Large intestine (tissue), 3 donors: ENCODE measurements around the gene SORCS2. TPM values are rescaled to one million over a fixed set of nuclear protein-coding genes. Genes with fewer than 3 reads are reported as not detected.

Experiments
- DNase-seq, 2 donors: peaks; one replicate each; pipeline versions ENCODE4 v3.0.0 to v3.0.0-alpha.2; 2013
- H3K27ac ChIP-seq: one replicate; pipeline ENCODE4 v1.5.1; 2013; ENCODE audit warnings: low read length
- H3K27me3 ChIP-seq: 2 replicates; pipeline ENCODE4 v1.6.1; 2013; ENCODE audit warnings: low read length; ENCODE audit not compliant: control insufficient read depth, insufficient read depth
- H3K36me3 ChIP-seq: 2 replicates; pipeline ENCODE4 v1.6.1; 2013; ENCODE audit warnings: low read length; ENCODE audit not compliant: control insufficient read depth, insufficient read depth
- H3K4me1 ChIP-seq: one replicate; pipeline ENCODE4 v1.6.1; 2013; ENCODE audit warnings: low read length; ENCODE audit not compliant: control insufficient read depth, insufficient read depth
- H3K4me3 ChIP-seq: one replicate; pipeline ENCODE4 v1.5.1; 2013; ENCODE audit warnings: low read length
- H3K9me3 ChIP-seq: one replicate; pipeline ENCODE4 v1.6.1; 2013; ENCODE audit warnings: mild to moderate bottlenecking, low read depth, low read length, moderate library complexity; ENCODE audit not compliant: control insufficient read depth
- WGBS: methylation state at CpG from one replicate; pipeline ENCODE4 v1.1.5; 2013; ENCODE audit warnings: low lambda C conversion rate; ENCODE audit not compliant: insufficient coverage; 5-methylcytosine and 5-hydroxymethylcytosine counted together
- polyA plus RNA-seq: library from polyadenylated mRNA; unstranded; fragments of 120-200 nt; gene quantifications from one replicate; pipeline ENCODE4 v1.2.1, GENCODE V29; 2013

Gene SORCS2
- polyA plus RNA-seq, 1 donor = 3.6 TPM

DNA sequence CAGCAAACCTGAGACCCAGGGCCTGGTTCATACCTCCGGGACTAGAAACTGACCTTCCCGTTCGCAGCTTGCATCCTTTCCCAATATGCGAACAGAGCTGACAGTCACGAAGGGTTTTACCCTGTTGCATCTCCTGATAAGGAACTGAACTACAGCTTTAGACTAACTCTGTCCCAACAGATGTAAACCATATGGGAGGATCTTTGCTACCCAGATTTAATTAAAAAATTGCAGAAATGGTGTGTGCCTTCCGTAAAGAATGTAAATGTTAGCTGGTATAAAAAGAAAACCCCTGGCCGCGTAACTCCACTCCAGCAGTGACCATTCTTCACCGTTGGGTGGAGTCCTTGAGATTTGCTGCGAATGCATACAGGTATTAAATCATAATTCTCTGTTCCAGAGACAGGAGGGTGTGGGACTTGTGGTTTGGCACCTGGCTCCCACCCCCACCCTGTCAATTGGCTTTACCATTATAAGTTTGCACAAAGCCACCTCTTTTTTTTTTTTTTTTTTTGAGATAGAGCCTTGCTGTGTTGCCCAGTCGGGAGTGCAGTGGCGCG lies 40.6 kb upstream of the SORCS2 start:
- H3K4me3 ChIP-seq = no peak overlapping the region
- no CpG with 5 or more reads among the region's 13 CpGs for WGBS
- H3K27me3 ChIP-seq = no peaks in the 10 kb centered on the region
- H3K27ac ChIP-seq = no peak overlapping the region
- H3K36me3 ChIP-seq = no peaks in the 10 kb centered on the region
- no peaks in the 10 kb centered on the region for H3K9me3 ChIP-seq
- H3K4me1 ChIP-seq = peaks cover 10% of the 10 kb centered on the region
- DNase-seq = no peak

DNA sequence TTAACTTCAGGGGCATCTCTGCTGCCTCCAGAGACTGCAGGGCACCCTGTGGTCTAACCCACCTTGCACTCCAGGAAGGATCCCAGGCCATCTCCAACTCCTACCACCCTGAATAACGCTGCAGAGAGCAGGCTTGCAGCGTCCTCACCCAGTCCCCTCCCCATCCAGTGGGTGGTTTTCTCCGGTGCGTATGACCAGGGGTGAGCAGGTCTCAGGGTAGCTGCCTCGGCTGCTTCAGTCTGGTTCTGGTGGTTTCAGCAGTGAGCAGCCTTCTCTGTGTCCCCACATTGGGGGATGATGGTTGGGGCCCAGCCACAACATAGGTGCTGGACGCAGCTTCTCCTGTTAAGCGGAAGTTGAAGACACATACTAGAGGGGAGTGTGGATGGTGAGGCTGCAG lies 38.6 kb upstream of the SORCS2 start:
- no peak overlapping the region for H3K4me3 ChIP-seq
- H3K36me3 ChIP-seq = no peaks in the 10 kb centered on the region
- no peaks in the 10 kb centered on the region for H3K27me3 ChIP-seq
- H3K4me1 ChIP-seq = peaks cover 10% of the 10 kb centered on the region
- H3K27ac ChIP-seq = no peak overlapping the region
- no peaks in the 10 kb centered on the region for H3K9me3 ChIP-seq
- DNase-seq = no peak
- WGBS = no CpG with 5 or more reads among the region's 7 CpGs

DNA sequence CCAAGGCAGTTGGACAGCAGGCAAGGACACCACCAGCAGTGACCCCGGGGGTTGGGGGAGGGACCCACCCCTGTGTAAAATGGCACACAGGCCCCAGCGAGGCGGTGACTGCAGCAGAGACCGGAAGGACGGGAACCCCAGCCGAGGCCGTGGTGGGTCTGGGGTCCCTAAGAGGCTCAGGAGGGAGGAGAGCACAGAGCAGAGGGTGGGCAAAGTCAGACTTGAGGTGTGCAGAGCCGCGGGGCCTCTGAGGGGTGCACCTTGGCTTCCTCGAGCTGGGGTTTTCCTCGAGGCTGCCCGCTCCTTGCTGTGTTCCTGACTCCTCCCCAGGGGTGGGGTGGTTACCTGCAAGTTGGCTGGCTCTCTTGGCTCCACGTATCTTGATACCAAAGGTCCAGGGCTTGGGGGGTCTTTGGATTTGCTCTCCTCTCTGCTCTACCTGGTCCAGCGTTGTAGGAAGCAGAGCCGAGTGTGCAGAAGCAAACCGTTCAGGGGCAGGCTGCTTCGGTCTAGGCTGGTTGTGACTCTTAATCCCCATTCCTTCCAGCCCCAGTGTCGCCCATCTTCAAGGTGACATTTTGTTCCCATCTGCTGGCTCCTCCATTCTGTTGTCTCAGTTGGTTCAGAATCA lies 37.9 kb upstream of the SORCS2 start:
- Histone ChIP-seq H3K27ac (no peak overlapping the region), H3K9me3 (no peaks in the 10 kb centered on the region), H3K4me3 (no peak overlapping the region), H3K27me3 (no peaks in the 10 kb centered on the region), H3K36me3 (no peaks in the 10 kb centered on the region), H3K4me1 (peaks cover 11% of the 10 kb centered on the region)
- DNase-seq = no peak
- no CpG with 5 or more reads among the region's 18 CpGs for WGBS

DNA sequence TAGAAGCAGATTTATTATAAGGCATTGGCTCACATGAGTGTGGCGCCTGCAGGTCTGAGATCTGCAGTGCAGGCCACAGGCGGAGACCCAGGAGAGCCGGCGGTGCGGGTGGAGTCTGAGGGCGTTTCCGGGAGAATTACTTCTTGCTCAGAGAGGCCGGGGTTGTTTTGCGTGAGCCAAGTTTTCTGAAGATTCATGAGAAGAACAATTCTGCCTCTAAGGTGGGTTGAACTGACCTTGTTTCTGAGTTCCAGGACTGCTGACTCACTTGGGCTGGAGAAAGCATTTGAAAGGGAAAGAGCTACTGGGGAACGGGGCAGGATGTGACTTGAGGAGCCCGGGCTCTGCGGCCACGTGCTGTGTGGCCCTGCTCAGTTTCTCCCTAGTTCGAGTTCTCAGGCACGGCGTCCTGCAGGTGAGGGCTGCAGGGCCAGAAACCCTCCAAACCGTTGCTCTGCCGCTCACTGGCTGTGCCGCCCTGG lies 36.7 kb upstream of the SORCS2 start:
- peak overlapping the region; percentile 48 for H3K27ac ChIP-seq
- no peak overlapping the region for H3K4me3 ChIP-seq
- no peak for DNase-seq
- H3K36me3 ChIP-seq = no peaks in the 10 kb centered on the region
- peaks cover 21% of the 10 kb centered on the region for H3K4me1 ChIP-seq
- no peaks in the 10 kb centered on the region for H3K27me3 ChIP-seq
- H3K9me3 ChIP-seq = no peaks in the 10 kb centered on the region
- no CpG with 5 or more reads among the region's 19 CpGs for WGBS

DNA sequence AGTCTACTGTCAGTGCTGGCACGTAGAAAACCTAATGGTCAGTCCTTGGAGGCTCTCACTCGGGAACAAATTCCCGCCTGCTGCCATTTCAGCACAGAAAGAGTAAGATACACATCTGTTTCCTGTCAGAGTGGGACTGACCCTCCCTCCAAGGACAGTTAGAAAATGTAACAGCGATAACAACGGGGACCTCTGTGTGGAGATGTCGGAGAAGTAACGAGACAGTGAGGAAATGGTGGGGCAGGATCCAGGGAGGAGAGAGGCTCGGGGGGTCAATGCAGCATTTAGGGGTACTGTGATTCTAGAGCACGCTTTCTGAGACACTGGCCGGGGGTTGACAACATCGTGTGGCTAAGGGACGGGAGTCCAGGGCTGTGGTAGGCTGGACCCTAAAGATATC lies 36.0 kb upstream of the SORCS2 start:
- Histone ChIP-seq H3K4me3 (no peak overlapping the region), H3K27ac (no peak overlapping the region), H3K4me1 (peaks cover 27% of the 10 kb centered on the region), H3K36me3 (no peaks in the 10 kb centered on the region), H3K27me3 (no peaks in the 10 kb centered on the region), H3K9me3 (no peaks in the 10 kb centered on the region)
- DNase-seq = no peak
- WGBS = 70% methylated on average over 4 of the region's 12 CpGs

DNA sequence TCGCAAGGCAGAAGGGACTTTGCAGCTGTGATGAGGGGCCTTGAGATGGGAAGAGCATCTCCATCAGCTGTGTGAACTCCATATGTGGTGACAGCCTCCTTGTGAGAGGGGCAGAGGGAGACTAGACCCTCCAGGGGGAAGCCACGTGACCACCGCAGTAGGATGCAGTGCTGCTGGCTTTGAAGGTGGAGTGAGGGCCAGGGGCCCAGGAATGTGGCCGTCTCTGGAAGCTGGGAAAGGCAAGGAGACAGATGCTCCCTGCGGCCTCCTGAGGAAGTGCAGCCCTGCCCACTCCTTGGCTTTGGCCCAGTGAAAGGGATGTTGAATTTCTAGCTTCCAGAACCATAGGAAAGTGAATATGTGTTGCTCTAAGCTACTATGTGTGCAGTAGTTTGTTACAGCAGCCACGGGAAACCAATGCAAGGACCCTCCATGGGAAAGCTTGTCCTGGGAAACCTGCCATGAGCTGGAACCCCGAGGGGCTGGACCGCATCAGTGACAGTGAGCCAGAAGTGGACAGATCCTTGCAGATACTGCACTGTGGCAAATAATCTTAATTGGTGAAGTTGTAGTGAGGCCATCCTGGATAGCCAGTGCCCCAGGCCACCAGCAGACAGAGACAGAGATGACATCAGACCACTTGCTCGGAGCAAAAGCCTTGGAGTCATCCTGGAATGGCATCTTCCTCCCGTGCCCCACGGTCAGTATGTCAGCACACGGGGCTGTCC lies 35.4 kb upstream of the SORCS2 start:
- Histone ChIP-seq H3K36me3 (no peaks in the 10 kb centered on the region), H3K9me3 (no peaks in the 10 kb centered on the region), H3K27me3 (no peaks in the 10 kb centered on the region), H3K4me3 (no peak overlapping the region), H3K27ac (no peak overlapping the region), H3K4me1 (peaks cover 27% of the 10 kb centered on the region)
- DNase-seq = no peak
- no CpG with 5 or more reads among the region's 12 CpGs for WGBS

DNA sequence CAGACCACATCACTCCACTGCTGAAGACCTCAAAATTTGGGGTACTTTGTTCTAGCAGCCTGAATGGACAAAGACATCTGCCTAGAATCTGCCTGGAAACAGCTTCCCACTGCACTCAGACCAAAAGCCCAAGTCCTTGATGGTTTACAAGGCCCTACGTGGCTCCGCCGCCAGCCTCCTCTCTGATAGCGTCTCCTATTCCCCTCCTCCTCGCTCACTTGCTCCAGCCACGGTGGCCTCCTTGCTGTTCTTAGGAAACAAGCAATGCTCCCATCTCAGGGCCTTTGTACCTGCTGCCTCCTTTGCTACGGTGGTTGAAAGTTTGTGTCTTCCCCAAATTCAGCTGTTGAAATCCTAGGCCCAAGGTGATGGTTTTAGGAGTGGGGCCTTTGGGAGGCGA lies 34.7 kb upstream of the SORCS2 start:
- no peaks in the 10 kb centered on the region for H3K9me3 ChIP-seq
- DNase-seq = no peak
- peaks cover 27% of the 10 kb centered on the region for H3K4me1 ChIP-seq
- H3K27ac ChIP-seq = no peak overlapping the region
- no CpG with 5 or more reads among the region's 8 CpGs for WGBS
- no peaks in the 10 kb centered on the region for H3K27me3 ChIP-seq
- no peaks in the 10 kb centered on the region for H3K36me3 ChIP-seq
- H3K4me3 ChIP-seq = no peak overlapping the region

DNA sequence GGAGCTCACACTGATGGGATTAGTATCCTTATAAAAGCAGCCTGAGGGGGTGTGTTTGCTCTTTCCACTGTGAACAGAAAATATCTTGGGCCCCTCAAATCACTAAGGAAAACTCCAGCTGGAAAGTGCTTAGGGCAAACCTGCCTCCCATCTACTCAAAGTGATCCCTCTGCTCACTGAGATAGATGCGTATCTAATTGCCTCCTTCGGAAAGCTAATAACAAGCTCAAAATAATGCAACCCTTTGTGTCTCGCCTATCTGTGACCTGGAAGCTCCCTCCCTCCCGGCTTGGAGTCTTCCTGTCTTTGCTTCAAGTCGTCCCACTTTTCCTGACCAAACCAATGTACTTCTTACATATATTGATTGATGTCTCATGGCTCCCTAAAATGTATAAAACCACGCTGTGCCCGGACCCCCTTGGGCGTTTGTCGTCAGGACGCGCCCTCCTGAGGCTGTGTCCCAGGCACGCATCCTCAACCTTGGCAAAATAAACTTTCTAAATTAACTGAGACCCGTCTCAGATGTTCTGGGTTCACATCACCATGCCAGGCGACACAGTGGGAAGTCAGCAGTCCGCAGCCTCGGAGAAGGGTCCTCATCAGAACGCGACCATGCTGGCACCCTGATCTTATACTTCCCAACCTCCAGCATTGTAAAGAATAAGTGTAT lies 34.1 kb upstream of the SORCS2 start:
- no peak overlapping the region for H3K27ac ChIP-seq
- WGBS = 60% methylated on average over 1 of the region's 18 CpGs
- no peak for DNase-seq
- no peaks in the 10 kb centered on the region for H3K36me3 ChIP-seq
- H3K9me3 ChIP-seq = no peaks in the 10 kb centered on the region
- no peaks in the 10 kb centered on the region for H3K27me3 ChIP-seq
- H3K4me3 ChIP-seq = no peak overlapping the region
- H3K4me1 ChIP-seq = peaks cover 27% of the 10 kb centered on the region

DNA sequence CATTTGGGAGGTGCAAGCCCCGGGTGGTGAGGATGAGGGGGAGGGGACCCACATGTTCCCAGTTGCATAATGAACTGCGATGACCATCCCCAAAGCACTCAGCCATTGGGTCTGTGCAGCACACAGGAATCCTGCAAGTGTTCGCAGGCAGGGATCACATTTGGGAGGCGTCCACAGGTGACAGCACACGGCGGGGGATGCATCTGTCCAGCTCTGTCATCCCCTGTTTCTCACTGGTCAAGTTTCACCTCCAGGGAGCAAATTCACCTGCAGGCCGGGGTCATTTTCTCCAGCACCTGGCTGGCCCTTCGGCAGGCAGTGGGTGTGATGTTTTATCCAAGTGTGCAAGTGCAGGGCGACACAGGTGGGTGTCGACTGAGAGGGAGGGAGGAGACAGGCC lies 33.3 kb upstream of the SORCS2 start:
- Histone ChIP-seq H3K27me3 (no peaks in the 10 kb centered on the region), H3K9me3 (no peaks in the 10 kb centered on the region), H3K36me3 (no peaks in the 10 kb centered on the region), H3K4me3 (no peak overlapping the region), H3K4me1 (peaks cover 27% of the 10 kb centered on the region), H3K27ac (no peak overlapping the region)
- DNase-seq = no peak
- no CpG with 5 or more reads among the region's 10 CpGs for WGBS

DNA sequence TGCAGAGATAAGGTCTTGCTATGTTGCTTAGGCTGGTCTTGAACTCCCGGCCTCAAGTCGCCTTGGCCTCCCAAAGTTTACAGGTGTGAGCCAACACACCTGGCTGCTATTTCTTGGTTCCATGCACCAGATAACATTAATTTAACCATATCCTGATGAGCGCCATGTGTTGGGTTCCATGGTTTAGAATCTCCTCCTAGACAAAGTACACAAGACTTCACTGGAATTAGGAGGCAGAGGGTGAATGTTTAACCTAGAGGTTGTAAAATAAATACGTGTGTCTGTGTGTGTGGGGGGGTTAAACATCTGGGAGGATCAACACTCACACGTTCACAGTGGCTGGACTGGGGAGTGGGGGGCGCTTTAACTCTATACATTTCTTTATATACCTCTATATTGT lies 32.4 kb upstream of the SORCS2 start:
- WGBS = 17% methylated on average over 1 of the region's 6 CpGs
- peaks cover 27% of the 10 kb centered on the region for H3K4me1 ChIP-seq
- no peaks in the 10 kb centered on the region for H3K9me3 ChIP-seq
- peak overlapping the region; percentile 84 for H3K27ac ChIP-seq
- no peaks in the 10 kb centered on the region for H3K27me3 ChIP-seq
- no peak overlapping the region for H3K4me3 ChIP-seq
- no peaks in the 10 kb centered on the region for H3K36me3 ChIP-seq
- peak; percentile 81 to 93 for DNase-seq
